ENCODE measurements around the gene ABTB2.
A peak's percentile ranks its signal among the peaks of the same experiment; 100 is the strongest.
"Not testable (repeated sequence)": the region's sequence is repeated elsewhere in the genome, so short reads cannot be mapped to it uniquely, and the experiment has no call there.

ABTB2 gene

GRCh38 chr11:34357701-34358257, at the start of gene ABTB2:
Gene ABTB2 (minus strand): TSS chr11:34358010.
- DNase-seq, result peak; percentile 98

DNA sequence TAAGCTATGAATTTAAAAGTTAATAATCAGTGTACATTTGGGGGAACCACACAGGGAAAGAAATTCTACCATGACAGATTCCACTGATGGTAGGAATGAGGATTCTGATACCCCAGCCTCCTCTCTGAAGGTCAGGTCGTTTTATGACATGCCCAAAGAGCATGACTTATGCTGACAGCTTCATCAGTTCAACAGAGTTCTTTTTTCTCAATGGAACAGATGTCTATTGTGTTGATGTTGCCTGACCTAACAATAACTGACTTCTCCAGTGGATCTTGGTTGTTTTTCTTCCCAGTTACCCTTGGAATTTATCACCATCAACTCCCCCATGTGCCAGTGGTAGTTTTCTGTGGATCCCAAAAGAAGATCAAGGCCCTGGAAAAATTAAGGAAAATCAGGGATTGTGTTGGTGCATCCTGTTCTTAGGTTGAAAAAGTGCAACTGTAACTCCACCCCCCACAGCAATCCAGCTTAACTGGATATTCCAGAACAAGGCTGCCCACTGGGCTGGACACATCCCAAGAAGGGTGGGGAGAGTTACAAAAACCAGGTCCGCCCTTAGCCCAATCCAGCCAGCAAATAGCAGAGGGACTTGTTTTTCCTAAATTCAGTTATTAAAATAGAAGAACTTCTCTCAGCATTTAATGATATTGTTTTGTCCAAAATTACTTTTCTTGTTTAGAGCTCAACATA, 49.5 kb upstream of the ABTB2 start:
- DNase-seq, result no peak

DNA sequence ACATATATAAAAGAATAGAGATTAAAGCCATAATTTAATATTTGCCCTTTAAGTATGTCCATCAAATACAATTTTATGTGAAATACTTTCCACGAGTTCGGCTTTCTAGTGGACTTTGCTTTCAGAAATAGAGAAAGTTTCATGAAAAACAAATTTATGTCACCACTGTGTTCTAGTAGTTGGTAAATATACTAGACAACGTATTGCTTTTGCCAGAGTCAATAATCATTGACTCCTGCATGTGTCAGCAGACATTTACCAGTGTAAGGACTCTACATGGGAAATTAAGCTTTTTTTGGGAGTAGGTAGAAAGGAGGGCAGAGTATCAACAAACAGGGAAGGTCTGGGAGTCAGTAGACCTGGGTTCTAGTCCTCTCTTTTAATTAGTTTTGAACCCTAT, 48.6 kb upstream of the ABTB2 start:
- no peak for DNase-seq

- peak; percentile 66 for DNase-seq
Measured at GRCh38 chr11:34405079-34405858, 47.5 kb upstream of the ABTB2 start.

GRCh38 chr11:34404280-34404679, 46.5 kb upstream of the ABTB2 start:
- no peak for DNase-seq

- DNase-seq, result no peak
Measured at GRCh38 chr11:34403431-34403830, 45.6 kb upstream of the ABTB2 start.

DNA sequence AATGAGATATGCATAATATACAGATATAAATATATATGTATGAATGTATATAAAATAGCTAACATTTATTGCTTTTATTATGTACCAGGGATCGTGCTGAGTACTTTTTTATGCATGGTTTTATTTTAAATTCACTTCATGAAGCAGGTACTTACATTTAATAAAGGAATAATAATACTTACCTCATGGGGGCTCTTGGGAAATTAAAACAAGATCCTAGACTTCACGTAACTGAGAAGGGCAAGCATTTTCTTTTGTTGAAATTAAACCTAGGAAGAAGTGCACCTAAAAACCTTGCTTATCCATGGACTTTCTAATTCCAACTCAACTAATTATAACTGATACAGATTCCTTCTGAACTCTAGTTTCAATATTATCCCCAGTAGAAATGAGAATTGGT, 40.0 kb upstream of the ABTB2 start:
- no peak for DNase-seq

- DNase-seq, result no peak
Measured at GRCh38 chr11:34397120-34397519, 39.3 kb upstream of the ABTB2 start.

- peak; percentile 49 for DNase-seq
Measured at GRCh38 chr11:34395916-34396550, 38.2 kb upstream of the ABTB2 start.

DNA sequence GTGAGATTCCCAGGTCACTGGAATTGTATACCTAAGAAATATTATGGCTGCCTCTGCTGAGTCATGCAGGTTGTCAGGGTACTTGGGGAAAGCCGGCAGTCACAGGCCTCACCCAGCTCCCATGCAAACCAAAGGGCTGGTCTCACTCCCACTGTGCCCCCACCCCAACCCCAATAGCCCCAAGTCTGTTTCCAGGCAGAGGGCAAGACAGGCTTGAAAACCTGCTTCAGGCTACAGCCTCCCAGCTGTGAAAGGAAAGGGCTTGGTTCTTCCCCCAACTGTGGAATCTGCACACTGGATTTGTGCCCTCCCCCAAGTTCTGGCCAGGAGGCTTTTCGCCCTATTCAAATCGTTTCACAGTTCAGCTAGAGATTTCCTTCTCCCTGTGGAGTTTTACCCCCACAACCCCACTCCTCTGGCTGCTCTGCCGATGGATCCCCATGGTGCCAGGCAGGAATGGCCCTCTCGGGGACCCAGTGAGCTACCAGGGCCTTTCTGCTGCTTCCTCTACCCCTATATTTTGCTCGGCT, 37.0 kb upstream of the ABTB2 start:
- no peak for DNase-seq

GRCh38 chr11:34387653-34388052, 29.8 kb upstream of the ABTB2 start:
- no peak for DNase-seq

DNA sequence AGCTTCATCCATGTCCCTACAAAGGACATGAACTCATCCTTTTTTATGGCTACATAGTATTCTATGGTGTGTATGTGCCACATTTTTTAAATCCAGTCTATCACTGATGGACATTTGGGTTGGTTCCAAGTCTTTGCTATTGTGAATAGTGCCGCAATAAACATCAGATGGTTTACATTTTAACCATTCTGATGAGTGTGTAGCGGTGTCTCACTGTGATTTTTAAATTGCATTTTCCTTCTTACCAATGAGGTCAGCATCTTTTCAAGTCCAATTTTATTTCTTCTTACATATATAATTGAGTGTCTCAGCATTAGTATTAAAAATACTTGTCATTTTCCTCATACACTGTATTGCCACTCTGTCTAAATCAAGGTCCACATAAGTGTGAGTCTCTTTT, 28.5 kb upstream of the ABTB2 start:
- not testable (repeated sequence) for DNase-seq

GRCh38 chr11:34382532-34383276, 24.9 kb upstream of the ABTB2 start:
- no peak for DNase-seq

- DNase-seq, result no peak
Measured at GRCh38 chr11:34381775-34382174, 24.0 kb upstream of the ABTB2 start.

GRCh38 chr11:34380696-34381095, 22.9 kb upstream of the ABTB2 start:
- DNase-seq, result peak; percentile 91

DNA sequence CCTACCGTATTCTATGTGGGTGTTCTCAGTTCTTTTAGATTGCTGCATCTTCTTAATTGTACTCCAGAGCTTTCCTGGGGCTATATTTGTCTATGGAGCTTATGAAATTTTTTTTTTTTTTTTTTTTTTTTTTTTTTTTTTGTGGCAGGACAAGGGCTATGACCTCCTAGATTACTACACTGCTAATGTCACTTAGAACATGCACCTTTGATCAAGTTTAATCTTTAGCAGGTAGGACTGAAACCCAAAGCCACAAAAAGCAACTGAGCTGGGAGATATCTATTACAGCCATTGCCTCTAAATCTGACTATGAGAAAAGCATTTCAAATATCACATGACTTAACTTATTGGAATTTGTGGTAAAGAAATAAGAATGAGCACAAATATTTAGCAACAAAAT, 21.7 kb upstream of the ABTB2 start:
- peak; percentile 15 for DNase-seq

- DNase-seq, result peak; percentile 79
Measured at GRCh38 chr11:34379079-34379478, 21.3 kb upstream of the ABTB2 start.

DNA sequence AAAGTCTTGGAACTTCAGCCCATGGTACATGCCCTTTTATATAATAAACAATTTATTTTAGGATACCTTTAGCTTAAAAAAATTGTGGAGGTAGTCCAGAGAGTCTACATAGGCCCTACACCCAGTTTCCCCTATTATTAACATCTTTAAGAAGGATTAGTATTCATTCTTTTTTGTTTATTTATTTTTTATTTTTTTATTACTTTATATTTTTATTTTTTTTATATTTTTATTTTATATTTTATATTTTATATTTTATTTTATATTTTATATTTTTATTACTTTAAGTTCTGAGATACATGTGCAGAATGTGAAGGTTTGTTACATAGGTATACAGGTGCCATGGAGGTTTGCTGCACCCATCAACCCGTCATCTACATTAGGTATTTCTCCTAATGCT, 15.9 kb upstream of the ABTB2 start:
- DNase-seq, result no peak

- DNase-seq, result no peak
Measured at GRCh38 chr11:34366522-34366921, 8.7 kb upstream of the ABTB2 start.

DNA sequence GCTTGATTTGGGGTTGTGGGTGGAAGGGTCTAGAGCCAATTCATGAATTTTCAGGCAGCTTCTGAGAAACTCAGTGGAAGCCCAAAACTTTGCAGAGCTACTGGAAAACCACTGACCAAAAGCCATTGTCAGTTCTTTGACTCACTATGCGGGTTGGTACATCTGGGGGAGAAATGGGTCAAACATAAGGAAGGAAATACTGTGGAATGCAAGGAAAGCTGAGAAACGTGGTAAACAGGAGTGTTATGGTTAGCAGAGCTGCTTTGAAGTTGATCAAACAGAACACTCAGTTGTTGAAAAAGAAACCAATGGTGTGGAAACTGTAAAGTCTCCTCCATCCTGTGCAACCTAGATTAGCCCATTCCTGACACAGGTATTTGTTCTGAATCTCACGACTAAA, 6.3 kb upstream of the ABTB2 start:
- no peak for DNase-seq

DNA sequence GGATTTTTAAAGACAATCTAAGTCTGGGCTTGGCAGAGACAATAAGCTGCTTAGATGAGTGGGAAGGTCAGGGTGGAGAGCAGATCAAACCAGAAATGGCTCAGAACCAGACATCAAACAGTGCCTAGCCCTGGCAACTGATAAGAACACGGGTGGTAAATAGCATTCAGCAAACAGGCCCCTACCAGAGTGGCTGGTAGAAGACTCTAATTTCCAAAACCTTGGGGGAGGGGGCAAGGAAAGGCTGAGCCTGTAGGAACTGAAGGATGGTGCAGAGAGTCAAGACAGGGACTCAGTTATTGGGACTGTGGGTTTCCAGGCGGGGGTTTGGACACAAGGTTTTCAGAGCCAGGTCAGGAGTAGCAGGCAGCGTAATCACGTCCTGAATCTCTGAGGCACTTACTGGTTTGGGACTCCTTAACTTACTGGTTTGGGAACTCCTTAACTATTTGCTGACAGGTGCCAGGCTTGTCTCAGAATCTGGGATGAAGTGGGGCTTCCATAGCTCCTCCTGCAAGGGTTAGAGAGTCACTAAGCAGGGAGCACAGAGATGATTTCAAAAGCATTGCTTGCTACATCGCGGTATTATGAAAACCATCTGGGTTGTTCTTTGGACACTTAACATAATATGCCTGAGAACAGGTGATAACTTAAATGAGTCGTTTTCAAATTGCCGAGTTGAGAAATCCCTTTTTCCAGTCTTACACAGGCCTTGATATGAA, 5.7 kb upstream of the ABTB2 start:
- DNase-seq, result no peak

GRCh38 chr11:34360046-34360445, 2.2 kb upstream of the ABTB2 start:
- no peak for DNase-seq

All from fibroblast of skin of right biceps (primary cell).